Mammary epithelial cell (primary cell): ENCODE results near the gene ZNF91.

Experiments used
- EZH2 ChIP-seq: IDR thresholded peaks from 2 replicates; pipeline ENCODE4 v1.6.1; 2012; ENCODE audit warnings: low read length, inconsistent platforms, borderline replicate concordance
- TF ChIP-seq, protein P1 (sequence below), 2 donors: IDR thresholded peaks in 1 of 2; conservative IDR thresholded peaks in 1 of 2; 2 replicates each; pipeline ENCODE4 v1.5.1; 2011 to 2012; ENCODE audit warnings: inconsistent platforms in 2 of 2, low read length in 2 of 2, mild to moderate bottlenecking in 2 of 2, control low read depth in 1 of 2, low read depth in 1 of 2; ENCODE audit not compliant: insufficient read depth in 1 of 2; ENCODE audit errors: extremely low read depth in 1 of 2

DNA sequence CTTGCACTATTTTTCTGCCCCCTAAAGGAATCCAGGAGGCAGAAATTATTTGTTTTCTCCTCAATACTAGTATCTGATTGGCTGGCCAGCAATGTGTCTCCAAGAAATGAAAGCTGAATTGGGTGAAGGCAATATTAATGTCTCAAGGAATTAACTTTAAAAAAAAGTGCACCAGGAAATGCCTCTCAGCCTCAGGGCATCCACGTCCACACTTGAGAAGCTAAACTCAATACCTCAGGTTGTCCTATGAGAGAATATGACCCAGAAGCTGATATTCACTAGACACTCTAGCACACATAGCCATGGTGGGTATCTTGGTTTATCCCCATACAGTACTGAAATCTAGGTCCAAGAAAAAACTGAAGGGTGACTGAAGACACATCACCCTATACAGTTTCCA lies 2.1 kb downstream of the ZNF91 start:
- TF ChIP-seq, protein P1, sequence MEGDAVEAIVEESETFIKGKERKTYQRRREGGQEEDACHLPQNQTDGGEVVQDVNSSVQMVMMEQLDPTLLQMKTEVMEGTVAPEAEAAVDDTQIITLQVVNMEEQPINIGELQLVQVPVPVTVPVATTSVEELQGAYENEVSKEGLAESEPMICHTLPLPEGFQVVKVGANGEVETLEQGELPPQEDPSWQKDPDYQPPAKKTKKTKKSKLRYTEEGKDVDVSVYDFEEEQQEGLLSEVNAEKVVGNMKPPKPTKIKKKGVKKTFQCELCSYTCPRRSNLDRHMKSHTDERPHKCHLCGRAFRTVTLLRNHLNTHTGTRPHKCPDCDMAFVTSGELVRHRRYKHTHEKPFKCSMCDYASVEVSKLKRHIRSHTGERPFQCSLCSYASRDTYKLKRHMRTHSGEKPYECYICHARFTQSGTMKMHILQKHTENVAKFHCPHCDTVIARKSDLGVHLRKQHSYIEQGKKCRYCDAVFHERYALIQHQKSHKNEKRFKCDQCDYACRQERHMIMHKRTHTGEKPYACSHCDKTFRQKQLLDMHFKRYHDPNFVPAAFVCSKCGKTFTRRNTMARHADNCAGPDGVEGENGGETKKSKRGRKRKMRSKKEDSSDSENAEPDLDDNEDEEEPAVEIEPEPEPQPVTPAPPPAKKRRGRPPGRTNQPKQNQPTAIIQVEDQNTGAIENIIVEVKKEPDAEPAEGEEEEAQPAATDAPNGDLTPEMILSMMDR (conservative IDR thresholded peaks at IDR 0.05 in 1 of 2, IDR thresholded peaks at IDR 0.05 in 1 of 2; ENCODE audit: extremely low read depth in 1 of 2, insufficient read depth in 1 of 2, low read depth in 1 of 2, low read length in 2 of 2), result no peak
- TF ChIP-seq EZH2, result no peak
